Stimulated activated CD8-positive, alpha-beta memory T cell treated with anti-CD3 and anti-CD28 coated beads, Interleukin-12 subunit alpha, Interleukin-12 subunit beta, amount 100 ng/mL, for 24 hours (primary cell): ENCODE measurements around the gene TNFAIP2.

Experiments used
- DNase-seq: peaks from one replicate; pipeline ENCODE4 v3.0.0-alpha.2; 2020; ENCODE audit errors: extremely low read depth

Gene TNFAIP2

DNA sequence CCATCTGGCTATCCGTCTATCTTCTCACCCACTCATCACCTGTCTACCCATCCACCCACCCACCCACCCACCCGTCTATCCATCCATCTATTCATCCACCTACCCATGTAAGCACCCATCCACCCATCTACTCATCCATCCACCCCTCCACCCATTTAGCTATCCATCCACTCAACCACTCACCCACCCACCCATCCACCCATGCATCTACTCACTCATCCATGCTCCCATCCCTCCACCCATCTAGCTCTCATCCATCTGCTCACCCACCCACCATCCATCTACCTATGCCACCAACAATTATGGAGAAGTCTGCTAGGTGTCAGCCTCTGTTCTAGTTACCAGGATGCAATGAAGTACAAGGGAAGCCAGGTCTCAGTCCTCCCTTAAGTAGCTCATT, 11.1 kb downstream of the TNFAIP2 start:
- no peak for DNase-seq

GRCh38 chr14:103134919-103135318, 11.7 kb downstream of the TNFAIP2 start:
- DNase-seq: no peak

- no peak for DNase-seq
Measured at GRCh38 chr14:103135333-103136260, 12.3 kb downstream of the TNFAIP2 start.

DNA sequence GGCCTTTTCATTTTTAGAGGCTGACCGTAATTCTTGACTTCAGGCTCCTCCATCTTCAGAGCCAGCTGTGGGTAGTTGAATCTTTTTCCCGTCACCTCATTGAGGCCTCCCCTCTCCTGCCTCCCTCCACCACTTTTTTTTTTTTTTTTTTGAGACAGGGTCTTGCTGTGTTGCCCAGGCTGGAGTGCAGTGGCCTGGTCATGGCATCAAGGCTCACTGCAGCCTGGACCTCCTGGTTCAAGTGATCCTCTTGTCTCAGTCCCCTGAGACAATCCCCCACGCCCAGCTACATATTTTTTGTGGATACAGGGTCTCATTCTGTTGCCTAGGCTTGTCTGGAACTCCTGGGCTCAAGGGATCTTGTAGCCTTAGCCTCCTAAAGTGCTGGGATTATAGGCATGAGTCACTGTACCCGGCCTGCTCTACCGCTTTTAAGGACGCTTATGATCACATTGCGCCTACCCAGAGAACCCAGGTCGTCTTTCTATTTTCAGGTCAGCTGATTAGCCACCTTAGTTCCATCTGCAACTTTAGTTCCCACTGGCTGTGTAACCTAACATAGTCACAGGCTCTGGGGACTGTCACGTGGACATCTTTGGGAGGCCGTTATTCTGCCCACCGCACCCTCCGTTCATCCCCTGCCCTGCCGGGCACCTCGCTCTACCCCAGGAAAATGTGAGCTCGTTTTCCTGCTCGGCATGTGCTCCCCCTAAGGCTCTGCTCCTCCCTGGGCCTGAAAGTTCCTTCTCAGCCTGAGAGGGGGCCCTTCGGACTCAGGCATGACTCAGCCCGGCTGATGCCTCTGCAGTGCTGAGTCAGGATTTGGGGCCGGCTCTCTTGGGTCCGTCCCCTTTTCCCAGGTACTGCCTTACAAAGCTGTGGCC, 13.4 kb downstream of the TNFAIP2 start:
- DNase-seq: no peak

DNA sequence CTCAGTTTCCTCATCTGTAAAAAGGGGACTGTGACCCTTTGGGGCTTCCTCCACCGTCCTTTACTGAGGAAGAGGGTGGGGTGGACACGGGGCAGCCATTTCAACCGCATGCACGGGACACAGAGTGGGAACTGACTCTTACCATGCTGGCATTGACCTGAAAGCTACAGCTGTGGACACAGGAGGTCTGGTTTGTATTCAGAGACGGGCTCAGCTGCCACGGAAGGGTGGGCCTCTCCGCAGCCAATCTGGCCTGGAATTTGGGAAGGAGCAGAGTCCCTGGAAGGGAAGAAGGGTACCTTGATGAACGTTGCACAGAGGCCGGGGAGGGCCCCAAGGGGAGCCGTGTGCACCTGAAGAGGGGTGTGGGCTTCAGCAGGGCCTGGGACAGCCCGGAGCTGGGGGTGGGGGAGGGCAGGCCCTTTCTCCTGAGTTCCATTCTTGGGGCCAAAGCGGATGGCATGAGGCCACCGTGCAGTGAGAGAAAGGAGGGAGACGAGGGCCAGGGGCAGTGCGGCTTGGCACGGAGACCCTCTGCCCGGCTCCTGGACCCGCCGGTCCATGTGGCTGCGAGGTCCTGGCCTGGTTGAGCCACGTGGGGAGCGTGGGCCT, 14.5 kb downstream of the TNFAIP2 start:
- no peak for DNase-seq

- DNase-seq: no peak
Measured at GRCh38 chr14:103138301-103139131, 15.3 kb downstream of the TNFAIP2 start.

- no peak for DNase-seq
Measured at GRCh38 chr14:103139132-103140025, 16.1 kb downstream of the TNFAIP2 start.

DNA sequence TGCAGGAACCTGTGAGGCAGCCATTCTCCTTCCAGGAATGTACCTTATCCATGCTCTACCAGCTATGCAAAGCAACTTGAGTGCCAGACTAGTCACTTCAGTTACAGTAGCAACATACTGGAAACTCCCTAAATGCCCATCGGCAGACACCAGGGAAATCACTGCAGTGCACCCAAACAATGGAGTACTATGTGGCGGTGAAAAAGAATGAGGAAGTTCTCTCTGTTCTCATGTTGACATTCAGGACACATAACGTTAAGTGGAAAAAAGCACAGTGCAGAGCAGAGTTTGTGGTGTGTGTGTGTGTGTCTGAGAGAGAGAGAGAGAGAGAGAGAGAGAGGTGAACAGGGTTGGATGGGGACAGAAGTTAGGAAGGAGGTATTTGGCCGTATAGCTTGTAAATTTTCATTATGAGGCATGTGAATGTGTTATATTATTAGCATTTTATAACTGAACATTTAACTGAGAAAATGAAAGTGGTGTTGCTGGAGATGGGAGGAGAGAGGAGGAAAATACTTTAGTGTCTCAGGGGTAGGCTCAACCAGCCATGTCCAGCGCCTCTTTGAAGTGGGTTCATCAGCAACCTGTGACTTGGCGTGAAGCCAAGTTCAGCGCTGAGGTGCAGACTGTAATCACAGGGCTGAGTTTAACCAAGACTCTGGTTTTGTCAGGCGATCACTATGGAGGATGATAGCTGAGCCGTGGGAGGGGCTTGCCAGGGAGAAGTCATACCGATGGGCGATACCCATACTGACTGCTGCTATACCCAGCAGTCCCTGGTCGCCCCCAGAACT, 17.3 kb downstream of the TNFAIP2 start:
- DNase-seq: no peak

DNA sequence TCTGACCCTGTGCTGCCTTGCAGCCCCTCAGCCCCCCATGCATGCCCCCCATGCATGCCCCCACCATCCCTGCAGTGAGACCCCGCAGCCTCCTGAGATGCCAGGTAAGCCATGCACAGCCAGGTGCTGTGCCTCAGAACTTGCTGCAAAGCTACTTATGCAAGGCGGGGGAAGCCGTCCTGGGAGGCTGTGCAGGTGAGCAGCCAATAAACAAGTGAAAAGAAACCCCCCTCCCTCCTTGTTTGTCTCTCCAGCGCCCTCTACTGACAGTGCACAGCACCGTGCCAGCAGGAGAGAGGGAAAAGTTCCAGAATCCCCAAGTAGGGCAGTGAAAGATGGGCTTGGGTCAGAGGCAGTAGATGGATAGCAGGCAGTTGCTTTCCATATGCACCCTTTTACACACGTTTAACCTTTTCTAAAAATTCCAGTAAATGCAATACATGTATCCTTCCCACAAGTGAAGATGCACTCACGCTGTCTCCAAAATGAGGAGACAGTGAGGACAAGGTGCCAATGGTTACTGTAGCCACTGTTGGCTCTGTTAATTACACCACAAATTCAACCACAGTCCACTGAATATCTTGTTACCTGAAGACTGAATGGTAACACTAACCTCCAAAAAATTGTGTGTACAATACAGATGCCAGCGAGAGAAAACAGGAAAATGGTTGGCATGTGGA, 18.0 kb downstream of the TNFAIP2 start:
- no peak for DNase-seq

DNA sequence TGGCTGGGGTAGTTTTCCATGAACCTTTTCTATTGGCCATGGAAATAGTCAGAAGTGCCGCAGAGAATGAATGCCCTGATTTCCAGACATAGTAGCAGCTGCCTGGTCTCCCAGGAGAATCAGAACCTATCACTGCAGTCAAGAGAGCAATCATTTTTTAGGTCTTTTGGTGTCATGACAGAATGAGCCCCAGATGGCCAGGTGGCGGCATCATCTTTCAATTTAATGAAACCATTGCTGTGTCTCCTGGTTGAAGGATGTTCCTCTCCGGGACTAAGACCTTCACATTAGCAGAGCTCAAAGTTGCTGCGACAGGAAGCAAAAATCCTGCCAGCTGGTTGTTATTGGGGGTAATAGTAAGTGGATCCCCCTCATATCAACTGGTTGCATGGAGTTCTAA, 18.8 kb downstream of the TNFAIP2 start:
- DNase-seq: no peak

DNA sequence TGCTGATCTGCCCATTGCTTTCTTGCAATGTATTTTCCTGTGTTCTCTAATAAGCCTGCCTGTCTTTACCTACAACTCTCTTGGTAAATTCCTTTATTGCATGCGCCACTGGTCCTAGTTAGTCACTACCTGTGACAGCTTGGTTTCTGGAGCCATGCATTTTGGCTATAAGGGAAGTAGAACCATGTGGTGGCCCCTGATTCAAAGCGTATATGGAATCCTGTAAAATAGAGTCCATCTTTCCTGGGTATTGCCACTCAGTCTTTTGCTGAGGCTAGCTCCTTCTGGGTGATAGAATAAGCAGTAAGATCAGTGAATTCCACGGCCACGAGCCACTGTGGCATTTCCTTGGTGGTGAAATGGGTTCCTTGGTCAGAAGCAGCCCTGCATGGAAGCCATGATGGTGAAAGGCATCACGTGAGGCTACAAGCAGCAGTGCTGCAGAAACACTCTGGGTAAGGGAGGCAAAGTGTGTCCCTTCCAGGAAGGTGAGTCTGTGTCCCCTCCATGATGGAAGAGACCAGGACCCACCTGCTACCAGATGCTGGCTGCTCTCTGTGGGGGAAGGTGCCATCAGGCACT, 19.6 kb downstream of the TNFAIP2 start:
- no peak for DNase-seq

- DNase-seq: no peak
Measured at GRCh38 chr14:103143506-103143905, 20.2 kb downstream of the TNFAIP2 start.

GRCh38 chr14:103144085-103144484, 20.8 kb downstream of the TNFAIP2 start:
- no peak for DNase-seq

GRCh38 chr14:103146141-103146709, 23.0 kb downstream of the TNFAIP2 start:
- DNase-seq: no peak

GRCh38 chr14:103149351-103150237, 26.3 kb downstream of the TNFAIP2 start:
- DNase-seq: no peak

DNA sequence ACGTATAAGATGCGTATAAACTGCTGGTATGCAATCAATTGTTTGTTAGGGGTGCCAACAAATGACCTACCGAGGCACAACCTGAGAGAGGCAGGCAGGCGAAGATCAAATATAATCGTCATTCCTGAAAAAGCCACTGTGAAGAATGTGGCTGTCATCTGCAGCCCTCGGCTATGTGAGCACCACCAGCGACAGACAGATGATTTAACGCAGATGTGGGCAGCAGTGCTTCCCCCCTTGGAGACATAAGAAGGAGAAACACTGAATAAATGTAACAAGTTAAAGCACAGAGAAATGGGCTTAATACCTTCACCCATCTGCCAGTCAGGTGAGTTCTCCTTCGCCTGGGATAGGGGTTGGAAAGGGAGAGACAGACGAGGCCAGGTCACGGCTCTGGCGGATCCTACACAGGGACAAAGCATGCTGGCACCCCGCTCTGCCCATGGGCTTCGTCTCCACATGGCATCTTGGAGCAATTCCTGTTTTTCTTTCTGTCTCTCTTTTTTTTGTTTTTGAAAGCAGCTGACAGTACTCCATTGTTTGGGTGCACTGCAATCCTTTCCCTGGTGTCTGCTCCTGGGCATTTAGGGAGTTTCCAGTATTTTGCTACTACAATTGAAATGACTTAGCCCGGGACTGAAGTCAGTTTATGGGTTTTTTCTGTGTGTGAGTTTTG, 28.1 kb downstream of the TNFAIP2 start:
- DNase-seq: no peak

GRCh38 chr14:103155010-103155409, 31.7 kb downstream of the TNFAIP2 start:
- no peak for DNase-seq
